Right renal cortex interstitium (tissue), 3 donors: ENCODE data around the gene GPR17. TPM values are rescaled to one million over a fixed set of nuclear protein-coding genes. Genes with fewer than 3 reads are reported as not detected.

ENCODE experiments used
- DNase-seq, 3 donors: peaks; one replicate each; pipeline ENCODE4 v3.0.0-alpha.2; 2013; ENCODE audit warnings: low read depth in 3 of 3, low spot score in 2 of 3
- polyA plus RNA-seq, 3 donors: library from polyadenylated mRNA; unstranded; fragments of 120-200 nt; gene quantifications; one replicate each; pipeline ENCODE4 v1.2.1, GENCODE V29; 2013; ENCODE audit not compliant: insufficient read length in 3 of 3

GPR17 gene
- polyA plus RNA-seq, 3 donors, result 0.29 to 0.53 (median 0.51) TPM

- DNase-seq, result no peak
These were observed 36.3 kb downstream of the GPR17 start for GRCh38 chr2:127681976-127682857.

GRCh38 chr2:127683056-127683455 lies 37.1 kb downstream of the GPR17 start:
- DNase-seq, result no peak

DNA sequence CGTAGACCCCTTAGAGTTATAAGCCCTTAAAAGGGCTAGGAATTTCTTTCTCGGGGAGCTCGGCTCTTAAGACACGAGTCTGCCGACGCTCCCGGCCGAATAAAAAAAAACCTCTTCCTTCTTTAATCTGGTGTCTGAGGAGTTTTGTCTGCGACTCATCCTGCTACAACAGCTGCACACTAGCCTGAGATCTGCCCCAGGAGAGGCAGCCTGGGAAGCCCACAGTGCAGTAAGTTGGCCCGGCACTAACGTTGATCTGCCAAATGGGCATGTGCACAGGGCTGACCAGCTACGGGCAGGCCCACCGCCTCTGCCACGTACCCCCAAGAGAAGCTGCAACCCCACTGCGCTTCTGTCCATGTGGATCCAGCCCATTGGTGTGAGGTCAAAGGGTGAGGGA lies 37.8 kb downstream of the GPR17 start:
- DNase-seq, result no peak

DNA sequence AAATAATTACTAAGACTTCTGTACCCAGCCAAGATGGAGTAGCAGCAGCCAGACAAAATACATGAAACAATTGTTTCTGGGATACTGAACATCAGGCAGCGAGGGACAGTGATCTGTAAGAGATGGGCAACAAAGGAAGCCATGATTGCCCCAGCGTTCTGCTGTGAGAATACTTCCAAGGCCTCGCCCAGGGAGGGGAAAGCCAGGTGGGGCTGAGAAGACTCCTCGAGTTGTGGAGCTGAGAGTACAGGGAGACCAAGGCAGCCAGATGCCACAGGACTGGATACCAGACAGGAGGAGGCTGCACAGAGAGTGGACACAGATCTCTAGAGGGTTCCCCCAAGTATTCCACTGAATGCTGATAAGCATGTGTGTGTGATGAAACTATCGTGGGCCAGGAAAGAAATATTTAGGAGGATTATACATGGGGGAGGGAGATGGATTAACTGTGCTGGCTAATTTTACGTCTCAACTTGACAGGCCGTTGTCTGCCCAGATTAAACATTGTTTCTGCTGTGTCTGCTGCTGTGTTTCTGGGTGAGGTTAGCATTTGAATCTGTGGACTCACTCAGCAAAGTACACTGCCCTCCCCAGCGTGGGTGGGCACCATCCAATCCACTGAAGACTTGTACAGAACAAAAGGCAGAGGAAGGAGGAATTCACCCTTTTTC lies 39.6 kb downstream of the GPR17 start:
- DNase-seq, result no peak

GRCh38 chr2:127688405-127688804 lies 42.5 kb downstream of the GPR17 start:
- DNase-seq, result no peak

GRCh38 chr2:127690696-127691095 lies 44.7 kb downstream of the GPR17 start:
- DNase-seq, result no peak

GRCh38 chr2:127694986-127695385 lies 49.0 kb downstream of the GPR17 start:
- no peak for DNase-seq

DNA sequence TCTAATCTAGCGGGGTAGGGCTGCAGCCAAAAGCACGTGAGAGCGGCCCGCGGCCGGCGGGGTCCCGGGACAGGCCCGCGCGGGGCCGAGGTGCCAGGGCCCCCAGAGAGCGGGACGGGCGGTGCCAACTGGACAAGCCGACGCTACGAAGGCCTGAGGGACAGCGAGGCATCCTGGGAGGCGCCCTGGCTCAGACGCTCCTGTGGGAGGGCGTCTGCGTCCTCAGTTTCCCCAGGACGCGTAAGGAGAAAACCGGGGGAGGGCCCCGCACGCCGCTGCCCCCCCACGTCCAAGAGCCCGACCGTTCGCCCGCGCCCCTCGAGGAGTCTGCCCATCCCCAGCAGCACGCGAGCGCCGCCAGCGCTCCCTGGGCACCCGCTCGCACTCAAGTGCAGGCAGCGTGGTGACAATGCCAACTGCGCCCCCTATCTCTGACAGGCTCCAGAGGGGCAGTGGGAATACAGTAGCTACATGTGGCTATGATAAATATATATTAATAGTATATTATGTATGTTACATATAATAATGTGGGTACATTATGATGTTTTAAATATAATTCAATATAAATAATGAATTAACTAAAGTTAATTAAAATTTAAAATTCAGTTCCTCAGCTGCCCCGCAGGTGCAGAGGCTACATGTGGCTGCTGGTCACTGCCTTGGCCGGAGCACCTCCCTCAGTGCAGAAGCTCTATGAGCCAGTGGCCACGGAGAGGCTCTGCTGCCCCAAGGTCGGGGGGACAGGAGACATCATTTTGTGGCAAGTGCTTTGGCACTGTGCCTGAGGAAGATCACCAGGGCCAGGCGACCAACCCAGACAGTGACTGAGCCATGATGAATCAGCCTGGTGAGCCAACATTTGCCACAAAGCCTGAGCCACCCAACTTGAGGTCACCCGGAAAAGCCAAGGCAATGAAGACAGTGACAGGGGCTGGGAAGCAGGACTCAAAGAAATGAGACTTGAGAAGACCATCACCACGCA lies 49.8 kb downstream of the GPR17 start:
- no peak for DNase-seq

DNA sequence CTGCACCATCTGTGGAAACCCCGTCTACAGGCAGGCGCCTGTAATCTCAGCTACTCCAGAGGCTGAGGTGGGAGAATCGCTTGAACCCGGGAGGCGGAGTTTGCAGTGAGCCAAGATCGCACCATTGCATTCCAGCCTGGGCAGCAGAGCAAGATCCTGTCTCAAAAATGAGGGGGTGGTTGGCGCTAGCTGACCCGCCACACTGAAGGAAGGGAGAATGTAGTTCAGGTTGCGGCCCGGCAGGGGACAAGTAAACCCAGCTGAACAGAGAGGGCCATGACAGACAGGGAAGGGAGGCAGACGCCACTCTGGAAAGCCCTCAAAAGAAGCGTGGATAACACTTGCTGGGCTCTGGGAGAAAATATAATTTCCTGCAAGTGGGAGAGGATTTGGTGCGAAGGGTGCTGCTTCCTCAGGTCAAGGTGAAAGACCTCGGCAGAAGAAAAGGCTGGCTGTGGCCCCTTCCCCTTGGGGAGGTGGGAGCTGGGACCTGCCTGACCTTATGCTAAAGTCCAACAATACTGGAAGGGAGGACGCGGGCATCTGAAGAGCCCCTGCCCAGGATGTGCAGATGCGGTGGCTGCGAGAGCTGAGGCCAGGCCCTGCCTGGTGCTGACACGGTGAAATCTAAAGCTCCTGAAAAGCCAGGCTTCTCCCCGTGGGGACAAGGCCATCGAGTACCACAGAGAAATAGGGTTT lies 51.7 kb downstream of the GPR17 start:
- no peak for DNase-seq

DNA sequence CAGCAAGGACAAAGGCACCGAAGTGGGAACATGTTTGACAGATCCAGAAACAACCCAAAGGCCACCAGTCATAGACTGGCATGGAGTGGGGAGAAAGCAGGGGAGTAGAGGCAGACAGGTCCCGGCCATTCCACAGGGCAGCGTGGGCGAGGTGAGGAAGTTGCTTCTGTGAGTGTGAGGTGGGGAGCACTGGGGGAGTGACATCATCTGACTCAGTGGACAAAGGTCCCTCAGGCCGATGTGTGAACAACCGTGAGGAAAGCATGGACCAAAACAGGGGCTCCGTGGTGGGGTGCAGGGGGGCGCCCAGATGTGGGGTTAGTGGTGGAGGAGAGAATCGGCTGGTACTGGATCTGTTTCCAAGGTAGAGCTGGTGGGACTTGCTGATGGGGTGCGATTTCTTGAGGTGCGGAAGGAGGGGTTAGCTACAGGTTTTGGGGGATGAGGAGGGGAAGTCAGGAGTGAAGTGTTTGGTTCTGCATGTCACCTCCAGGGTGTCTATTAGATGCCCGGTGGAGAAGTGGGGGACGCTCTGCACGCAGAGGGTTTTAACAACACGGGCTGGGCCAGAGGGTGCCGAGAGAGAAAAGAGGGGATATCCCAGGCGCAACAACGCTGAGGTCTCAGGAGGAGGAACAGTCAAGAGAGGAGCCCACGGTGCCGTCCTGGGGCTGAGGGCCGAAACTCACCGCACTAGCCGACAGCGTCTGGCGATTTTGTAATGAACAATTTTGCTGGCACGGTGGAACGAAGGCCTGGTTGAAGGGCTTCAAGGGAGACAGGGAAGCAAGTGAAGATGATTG lies 52.8 kb downstream of the GPR17 start:
- DNase-seq, result no peak

DNA sequence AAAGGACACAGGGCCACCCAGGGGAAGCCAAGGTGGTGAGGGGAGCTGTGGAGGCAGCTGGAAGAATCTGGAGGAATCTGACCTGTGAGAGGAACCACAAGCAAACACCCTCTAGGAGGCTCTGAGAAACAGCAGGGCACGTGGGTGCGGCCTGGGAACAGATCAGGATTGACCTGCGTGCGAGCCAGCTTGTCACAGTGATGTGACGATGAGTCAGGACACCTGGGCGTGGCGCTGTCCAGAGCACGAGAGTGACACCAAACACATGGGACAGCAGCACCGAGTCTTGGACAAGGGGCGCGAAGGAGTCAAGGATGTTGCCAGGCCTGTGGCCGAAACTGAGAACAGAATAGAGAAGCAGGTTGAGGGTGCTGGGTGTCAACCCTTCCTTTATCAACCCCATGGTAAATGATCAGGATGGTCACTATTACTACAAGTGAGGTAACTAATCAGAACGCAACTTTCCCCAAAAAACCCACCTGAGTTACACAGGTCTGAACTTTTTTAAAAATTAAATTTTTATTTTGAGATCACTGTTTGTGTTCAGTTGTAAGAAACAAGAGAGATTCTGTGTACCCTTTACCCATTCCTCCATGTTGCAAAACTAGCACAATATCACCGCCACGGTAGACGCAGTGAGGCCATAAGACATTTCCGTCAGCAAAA lies 54.7 kb downstream of the GPR17 start:
- DNase-seq, result no peak

DNA sequence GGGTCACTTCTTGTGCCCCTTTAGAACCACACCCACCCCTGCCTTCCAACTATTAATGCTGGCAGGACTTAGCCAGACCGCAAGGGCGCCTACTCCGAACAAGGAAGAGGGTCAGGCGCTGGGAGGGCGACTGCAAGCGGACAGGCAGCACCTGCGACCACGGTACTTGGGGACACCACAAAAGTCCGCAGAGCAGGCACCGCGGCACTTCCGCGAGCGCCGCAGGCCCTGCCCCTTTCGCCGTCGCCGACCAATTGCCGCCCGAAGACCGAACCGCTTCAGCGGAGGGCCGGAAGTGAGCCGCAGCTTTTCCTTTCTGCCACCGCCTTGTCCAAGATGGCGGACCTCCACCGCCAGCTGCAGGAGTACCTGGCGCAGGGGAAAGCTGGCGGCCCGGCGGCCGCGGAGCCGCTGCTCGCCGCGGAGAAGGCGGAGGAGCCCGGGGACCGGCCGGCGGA lies 55.3 kb downstream of the GPR17 start, which contains the start of gene SFT2D3:
TSS of gene SFT2D3 (plus strand) at position 305 of the 458 bp plus-strand sequence. CDS start at position 337, 32 bp downstream.
- peak; percentile 72 to 79 (median 74) for DNase-seq

GRCh38 chr2:127701651-127702394 lies 55.9 kb downstream of the GPR17 start:
- peak; percentile 29 to 63 (median 42) for DNase-seq

Other genes starting within 250 kb of the GPR17 start
- gene PROC, start 227.7 kb upstream of the GPR17 start, polyA plus RNA-seq, result 1 to 10 TPM; 1.8 to 5.4 (median 3.2) TPM
- 10 to 100 TPM; 72.3 to 77.6 (median 76.5) TPM for gene IWS1, start 119.7 kb upstream of the GPR17 start, polyA plus RNA-seq
- 10 to 100 TPM; 18.0 to 22.3 (median 19.9) TPM for gene MYO7B, start 110.5 kb upstream of the GPR17 start, polyA plus RNA-seq
- 10 to 100 TPM; 16.4 to 16.5 (median 16.4) TPM for gene LIMS2, start 29.4 kb downstream of the GPR17 start, polyA plus RNA-seq
- not detected for gene SFT2D3, start 55.3 kb downstream of the GPR17 start, polyA plus RNA-seq
- gene WDR33, start 165.0 kb downstream of the GPR17 start, polyA plus RNA-seq, result 10 to 100 TPM; 57.2 to 74.7 (median 60.9) TPM
- 10 to 100 TPM; 36.6 to 37.9 (median 36.6) TPM for gene POLR2D, start 212.0 kb downstream of the GPR17 start, polyA plus RNA-seq
- 10 to 100 TPM; 27.4 to 28.4 (median 28.1) TPM for gene AMMECR1L, start 239.8 kb downstream of the GPR17 start, polyA plus RNA-seq